ENCODE measurements around the gene PLAC8L1.
"Not testable (repeated sequence)": the region's sequence is repeated elsewhere in the genome, so short reads cannot be mapped to it uniquely, and the experiment has no call there.

The PLAC8L1 gene, protein sequence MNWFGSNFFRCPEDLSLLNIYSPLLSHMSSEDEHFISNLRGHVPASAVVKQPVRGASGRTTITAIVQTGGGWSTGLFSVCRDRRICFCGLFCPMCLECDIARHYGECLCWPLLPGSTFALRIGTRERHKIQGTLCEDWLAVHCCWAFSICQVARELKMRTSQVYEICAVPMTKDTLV

GRCh38 chr5:146105477-146105876 lies at the start of gene PLAC8L1:
TSS of gene PLAC8L1 (minus strand) at chr5:146105577. CDS start at chr5:146104311, 1,266 bp downstream.
- DNase-seq (ENCODE audit: low read depth in 2 of 2): no peak

DNA sequence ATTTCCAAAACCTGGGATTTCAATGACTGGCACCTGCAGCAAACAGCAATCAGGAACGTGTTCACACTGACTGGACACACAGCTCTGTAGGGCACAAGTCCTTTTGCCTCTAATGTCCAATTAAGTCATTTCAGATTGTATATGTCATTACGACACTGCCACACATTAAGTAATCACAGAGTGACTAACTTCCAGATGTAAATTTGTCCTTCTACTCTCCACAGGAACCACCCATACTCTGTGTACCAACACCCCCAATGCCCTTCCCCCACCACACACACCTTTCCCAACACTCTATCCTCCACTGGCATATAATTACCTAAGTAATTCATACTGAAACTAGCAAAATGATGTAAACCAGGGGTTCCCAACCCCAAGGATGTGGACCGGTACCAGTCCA lies 46.6 kb upstream of the PLAC8L1 start:
- no peak for DNase-seq (ENCODE audit: low read depth in 2 of 2)

GRCh38 chr5:146137967-146138403 lies 32.6 kb upstream of the PLAC8L1 start:
- DNase-seq (ENCODE audit: low read depth in 2 of 2): no peak

- no peak for DNase-seq (ENCODE audit: low read depth in 2 of 2)
Measured at GRCh38 chr5:146130440-146131045, 25.2 kb upstream of the PLAC8L1 start.

- no peak for DNase-seq (ENCODE audit: low read depth in 2 of 2)
Measured at GRCh38 chr5:146126068-146126467, 20.7 kb upstream of the PLAC8L1 start.

- no peak for DNase-seq (ENCODE audit: low read depth in 2 of 2)
Measured at GRCh38 chr5:146124580-146124979, 19.2 kb upstream of the PLAC8L1 start.

DNA sequence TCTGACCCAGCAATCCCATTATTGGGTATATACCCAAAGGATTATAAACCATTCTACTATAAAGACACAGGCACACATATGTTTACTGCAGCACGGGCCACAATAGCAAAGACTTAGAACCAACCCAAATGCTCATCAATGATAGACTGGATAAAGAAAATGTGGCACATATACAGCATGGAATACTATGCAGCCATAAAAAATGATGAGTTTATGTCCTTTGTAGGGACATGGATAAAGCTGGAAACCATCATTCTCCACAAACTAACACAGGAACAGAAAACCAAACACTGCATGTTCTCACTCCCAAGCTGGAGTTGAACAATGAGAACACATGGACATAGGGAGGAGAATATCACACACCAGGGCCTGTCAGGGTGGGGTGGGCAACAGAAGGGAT lies 16.1 kb upstream of the PLAC8L1 start:
- DNase-seq (ENCODE audit: low read depth in 2 of 2): not testable (repeated sequence)

DNA sequence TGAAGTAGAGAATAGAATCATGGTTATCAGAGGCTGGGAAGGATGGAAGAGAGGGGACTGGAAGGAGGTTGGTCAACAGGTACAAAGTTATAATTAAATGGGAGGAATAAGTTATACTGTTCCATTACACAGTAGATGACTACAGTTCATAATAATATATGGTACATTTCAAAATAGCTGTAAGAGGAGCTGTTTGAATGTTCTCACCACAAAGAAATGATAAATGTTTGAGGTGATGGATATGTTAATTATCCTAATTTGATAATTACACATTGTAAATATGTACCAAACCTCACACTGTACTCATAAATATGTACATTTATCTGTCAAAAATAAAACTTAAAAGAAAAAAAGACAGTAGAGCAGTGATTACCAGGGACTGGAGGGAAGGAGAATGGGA lies 12.9 kb upstream of the PLAC8L1 start:
- DNase-seq (ENCODE audit: low read depth in 2 of 2): no peak

- not testable (repeated sequence) for DNase-seq (ENCODE audit: low read depth in 2 of 2)
Measured at GRCh38 chr5:146117216-146117615, 11.8 kb upstream of the PLAC8L1 start.

DNA sequence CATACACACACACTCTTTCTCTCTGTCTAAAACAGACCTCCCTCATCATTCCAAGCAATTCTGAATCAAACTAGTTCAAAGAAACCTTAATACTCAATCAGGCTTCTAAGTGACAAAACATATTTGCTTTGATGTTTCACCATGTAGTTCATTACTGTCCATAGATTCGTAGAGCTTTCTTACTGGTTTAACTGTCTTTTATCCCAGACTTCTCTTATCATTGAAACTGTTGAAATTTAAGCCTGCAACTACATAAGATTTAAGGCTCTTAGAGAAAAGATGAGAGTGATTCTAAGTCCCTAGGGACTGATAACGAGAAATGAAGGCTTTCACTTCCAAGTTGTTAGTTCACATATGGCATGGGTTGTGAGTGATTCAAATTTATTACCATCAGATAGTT lies 11.0 kb upstream of the PLAC8L1 start:
- DNase-seq (ENCODE audit: low read depth in 2 of 2): no peak

DNA sequence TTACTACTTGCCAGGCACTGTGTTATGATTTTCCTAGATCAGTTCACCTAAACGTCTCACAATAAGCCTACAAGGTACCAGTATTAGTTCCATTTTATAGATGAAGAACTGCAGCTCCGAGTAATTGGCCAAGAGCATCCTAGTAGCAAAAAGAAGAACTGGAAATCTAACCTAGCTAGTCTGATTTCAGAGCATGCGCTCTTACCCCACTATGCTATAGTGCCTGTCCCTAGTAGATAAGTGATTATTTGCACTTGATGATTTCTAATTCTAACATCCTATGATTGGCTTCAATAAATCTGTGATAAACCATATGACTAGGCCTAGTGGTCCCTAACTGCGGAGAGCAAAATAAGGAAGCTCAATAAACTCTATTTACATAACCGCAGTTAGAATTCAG lies 7.1 kb upstream of the PLAC8L1 start:
- DNase-seq (ENCODE audit: low read depth in 2 of 2): no peak

DNA sequence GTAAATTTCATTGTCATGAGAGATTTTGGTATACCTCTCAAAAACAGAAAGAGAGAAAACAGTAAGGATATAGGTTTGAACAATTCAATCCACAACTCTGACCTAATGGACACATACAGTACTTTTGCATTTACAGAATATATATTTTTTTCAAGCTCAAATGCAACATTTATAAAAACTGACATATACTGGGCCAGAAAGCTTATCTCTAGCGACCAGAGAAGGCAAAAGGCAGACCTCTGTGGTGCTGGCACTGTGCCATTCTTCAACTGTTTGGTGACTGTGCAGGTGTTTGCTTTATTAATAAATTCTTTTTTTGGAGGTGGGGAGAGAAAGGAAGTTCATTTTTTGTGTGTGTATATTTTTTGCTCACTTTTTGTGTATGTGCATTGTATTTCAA lies 6.0 kb upstream of the PLAC8L1 start:
- DNase-seq (ENCODE audit: low read depth in 2 of 2): no peak

GRCh38 chr5:146109379-146109778 lies 4.0 kb upstream of the PLAC8L1 start:
- DNase-seq (ENCODE audit: low read depth in 2 of 2): no peak

GRCh38 chr5:146108870-146109269 lies 3.5 kb upstream of the PLAC8L1 start:
- not testable (repeated sequence) for DNase-seq (ENCODE audit: low read depth in 2 of 2)

DNA sequence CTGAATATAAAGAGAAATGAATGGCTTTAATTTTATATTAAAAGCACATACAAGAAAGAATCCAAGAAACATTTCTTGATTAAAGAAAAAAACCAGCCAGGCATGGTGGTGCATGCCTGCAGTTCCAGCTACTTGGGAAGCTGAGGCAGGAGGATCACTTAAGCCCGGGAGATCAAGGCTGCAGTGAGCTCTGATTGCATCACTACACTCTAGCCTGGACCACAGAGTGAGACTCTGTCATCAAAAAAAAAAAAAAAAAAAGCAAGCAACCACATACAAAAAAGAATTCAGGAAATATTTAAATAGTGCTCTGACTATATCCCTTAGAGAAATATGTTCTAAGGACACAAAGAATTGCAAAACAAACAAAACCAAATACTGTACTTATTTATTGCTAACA lies 2.5 kb upstream of the PLAC8L1 start:
- DNase-seq (ENCODE audit: low read depth in 2 of 2): no peak

GRCh38 chr5:146103594-146103993 lies 1.8 kb downstream of the PLAC8L1 start:
- DNase-seq (ENCODE audit: low read depth in 2 of 2): no peak

DNA sequence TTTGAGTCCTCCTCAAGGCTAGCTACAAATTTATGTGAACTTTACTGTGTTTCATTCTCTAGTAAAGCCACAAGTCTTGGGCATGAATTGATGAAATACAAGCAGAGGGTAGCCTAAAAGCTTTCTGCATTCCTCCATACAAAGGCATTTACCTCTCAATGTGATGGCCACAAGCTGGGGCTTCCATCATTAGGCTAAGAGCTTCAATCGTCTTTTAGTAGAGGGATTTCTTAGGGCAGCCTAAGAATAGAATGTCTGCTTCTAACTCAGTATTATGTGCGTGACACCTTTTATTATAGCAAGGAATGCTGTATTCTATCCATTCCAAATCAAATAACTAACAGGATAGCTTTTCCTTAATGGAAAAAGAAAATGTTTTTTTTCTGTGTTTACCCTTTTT lies 3.7 kb downstream of the PLAC8L1 start:
- no peak for DNase-seq (ENCODE audit: low read depth in 2 of 2)

- no peak for DNase-seq (ENCODE audit: low read depth in 2 of 2)
Measured at GRCh38 chr5:146098047-146098446, 7.3 kb downstream of the PLAC8L1 start.

GRCh38 chr5:146091881-146092280 lies 13.5 kb downstream of the PLAC8L1 start:
- DNase-seq (ENCODE audit: low read depth in 2 of 2): no peak

GRCh38 chr5:146089287-146089686 lies 16.1 kb downstream of the PLAC8L1 start:
- DNase-seq (ENCODE audit: low read depth in 2 of 2): no peak

GRCh38 chr5:146088098-146088497 lies 17.3 kb downstream of the PLAC8L1 start:
- no peak for DNase-seq (ENCODE audit: low read depth in 2 of 2)

- no peak for DNase-seq (ENCODE audit: low read depth in 2 of 2)
Measured at GRCh38 chr5:146084376-146084775, 21.0 kb downstream of the PLAC8L1 start.

- no peak for DNase-seq (ENCODE audit: low read depth in 2 of 2)
Measured at GRCh38 chr5:146082798-146083197, 22.6 kb downstream of the PLAC8L1 start.

DNA sequence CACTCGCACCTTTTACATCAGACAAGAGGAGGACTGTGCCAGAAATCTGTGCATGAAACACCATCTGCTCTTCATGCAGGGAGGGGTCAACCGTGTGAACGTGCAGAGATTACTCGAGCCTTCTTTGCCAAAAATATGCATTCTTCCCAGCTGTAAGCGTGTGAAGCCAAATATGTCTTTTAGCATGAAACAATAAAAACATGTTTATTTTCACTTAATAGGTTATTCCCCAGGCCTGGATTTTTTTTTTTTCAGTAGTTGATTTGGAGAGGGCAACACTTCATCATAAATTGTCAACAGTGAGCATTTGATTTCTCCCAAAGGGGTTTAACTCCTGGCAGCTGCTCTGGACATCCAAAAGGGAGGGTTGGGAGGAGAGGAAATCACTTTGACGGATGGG lies 23.8 kb downstream of the PLAC8L1 start:
- DNase-seq (ENCODE audit: low read depth in 2 of 2): no peak
